Measurements from ENCODE around the gene MED27.

The MED27 gene

DNA sequence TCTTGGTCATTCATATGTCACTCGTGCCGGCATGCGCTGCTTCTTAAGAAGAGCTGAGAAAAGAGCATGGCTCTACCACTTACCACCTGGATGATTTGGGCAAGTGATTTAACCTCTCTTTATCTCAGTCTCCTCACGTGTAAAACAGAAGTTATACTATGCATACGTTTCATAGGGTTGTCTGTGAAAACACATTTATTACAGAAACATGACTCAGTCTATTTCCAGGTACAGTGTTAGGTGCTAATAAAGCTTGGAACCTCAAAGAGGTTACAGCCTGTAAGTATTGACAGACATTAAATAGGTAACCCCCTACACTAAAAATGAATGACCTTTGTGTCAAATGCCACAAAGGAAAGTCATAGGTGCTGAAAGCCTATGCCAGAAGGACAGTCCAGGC lies 43.1 kb downstream of the MED27 start:
- no peaks in the 10 kb centered on the region for H3K9me3 ChIP-seq
- H3K4me1 ChIP-seq = peaks cover 51% of the 10 kb centered on the region
- no peak overlapping the region for H3K27ac ChIP-seq
- no peak overlapping the region for H3K4me3 ChIP-seq
- TF ChIP-seq Cebpa-rat (IDR thresholded peaks at IDR 0.05) = no peak
- H3K4me2 ChIP-seq = no peak overlapping the region
- H3K27me3 ChIP-seq = no peaks in the 10 kb centered on the region
- H4K20me1 ChIP-seq = peaks cover 90% of the 10 kb centered on the region
- H3K36me3 ChIP-seq = peaks cover 3% of the 10 kb centered on the region
- no peak overlapping the region for H3K9ac ChIP-seq

DNA sequence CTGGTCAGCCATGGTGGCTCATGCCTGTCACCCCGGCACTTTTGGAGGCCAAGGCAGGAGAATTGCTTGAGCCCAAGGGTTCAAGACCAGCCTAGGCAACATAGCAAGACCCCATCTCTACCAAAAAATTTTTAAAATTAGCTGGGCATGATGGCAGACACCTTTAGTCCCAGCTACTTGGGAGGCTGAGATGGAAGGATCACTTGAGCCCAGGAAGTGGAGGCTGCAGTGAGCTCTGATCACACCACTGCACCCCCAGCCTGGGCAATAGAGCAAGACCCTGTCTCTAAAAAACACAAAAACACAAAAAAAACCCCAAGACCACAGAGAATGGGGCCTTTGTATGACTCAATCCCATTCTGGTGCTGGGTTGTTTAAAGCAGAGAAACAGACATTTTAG lies 44.0 kb downstream of the MED27 start:
- no peak for TF ChIP-seq Cebpa-rat (IDR thresholded peaks at IDR 0.05)
- H4K20me1 ChIP-seq = peaks cover 90% of the 10 kb centered on the region
- no peak overlapping the region for H3K4me3 ChIP-seq
- H3K9me3 ChIP-seq = no peaks in the 10 kb centered on the region
- no peaks in the 10 kb centered on the region for H3K36me3 ChIP-seq
- H3K4me1 ChIP-seq = peaks cover 49% of the 10 kb centered on the region
- no peak overlapping the region for H3K9ac ChIP-seq
- no peak overlapping the region for H3K27ac ChIP-seq
- H3K4me2 ChIP-seq = no peak overlapping the region
- no peaks in the 10 kb centered on the region for H3K27me3 ChIP-seq

DNA sequence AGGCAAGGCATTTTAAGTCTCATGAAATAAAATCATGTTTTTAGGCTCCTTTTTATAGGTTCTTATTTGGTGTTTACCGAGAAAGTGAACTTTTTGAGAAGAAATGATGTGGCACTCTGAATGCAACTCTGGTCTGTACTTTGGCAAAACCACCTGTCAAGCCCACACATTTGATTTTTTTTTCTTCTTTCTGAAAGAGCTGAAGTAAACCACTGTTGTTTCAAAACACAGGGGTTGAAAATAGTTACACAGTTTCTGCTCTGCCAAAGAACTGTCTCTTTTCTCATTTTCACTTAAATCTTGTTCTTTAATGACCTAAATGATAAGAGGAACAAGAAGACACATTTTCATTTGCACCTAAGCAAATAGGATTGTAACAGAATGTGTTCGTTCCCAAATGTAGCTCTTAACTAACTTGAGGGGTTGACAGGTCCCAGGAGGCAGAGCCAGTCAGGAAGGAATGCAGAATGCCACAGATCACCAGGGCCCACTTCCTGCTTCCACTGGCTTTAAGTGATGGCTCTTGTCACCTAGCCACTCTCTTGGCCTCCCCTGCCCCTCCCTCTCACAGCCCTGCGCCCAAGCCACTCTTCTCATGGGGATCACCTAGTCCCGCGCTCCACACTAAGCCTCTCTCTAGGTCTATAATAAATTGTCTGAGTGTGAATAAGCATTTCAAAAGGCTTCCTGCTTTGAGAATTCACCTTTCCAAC lies 47.3 kb downstream of the MED27 start:
- H4K20me1 ChIP-seq = peaks cover 100% of the 10 kb centered on the region
- H3K4me2 ChIP-seq = peak overlapping the region; percentile 67
- H3K4me3 ChIP-seq = no peak overlapping the region
- no peaks in the 10 kb centered on the region for H3K9me3 ChIP-seq
- no peak for TF ChIP-seq Cebpa-rat (IDR thresholded peaks at IDR 0.05)
- H3K9ac ChIP-seq = no peak overlapping the region
- H3K27me3 ChIP-seq = no peaks in the 10 kb centered on the region
- H3K4me1 ChIP-seq = peaks cover 29% of the 10 kb centered on the region
- no peak overlapping the region for H3K27ac ChIP-seq
- H3K36me3 ChIP-seq = no peaks in the 10 kb centered on the region

DNA sequence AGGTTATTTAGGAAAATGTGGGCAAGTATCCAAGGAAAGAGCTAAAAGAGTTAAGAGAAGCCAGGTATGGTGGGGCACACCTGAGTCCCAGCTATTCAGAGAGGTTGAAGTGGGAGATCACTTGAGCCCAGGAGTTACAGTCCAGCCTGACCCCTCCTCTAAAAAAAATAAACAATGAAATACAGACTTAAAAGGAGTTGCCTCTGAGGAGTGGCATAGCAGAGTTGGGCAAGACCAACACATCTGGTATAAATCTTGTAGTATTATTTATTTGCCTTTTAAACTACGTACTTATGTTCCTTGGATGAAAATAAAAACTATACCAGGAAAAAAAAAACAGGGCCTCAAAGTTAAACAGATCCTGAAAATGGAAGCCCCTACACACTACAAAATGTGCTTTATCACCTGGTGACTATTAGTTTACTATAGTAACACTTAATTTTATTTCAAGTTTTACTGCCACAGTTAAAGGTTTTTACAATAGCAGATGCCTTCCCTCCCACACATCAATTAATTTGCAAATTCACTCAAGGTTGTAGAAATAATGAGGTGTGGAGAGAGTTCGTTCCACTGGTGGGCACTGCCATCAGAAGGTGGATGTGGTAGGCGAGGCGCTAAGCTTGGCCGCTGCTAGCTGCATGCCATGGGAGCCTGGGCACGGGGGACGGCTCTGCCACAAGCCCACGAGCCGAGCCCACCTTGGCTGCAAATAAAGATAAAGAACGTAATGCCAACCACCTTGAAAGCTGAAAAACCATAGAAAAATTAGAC lies 48.0 kb downstream of the MED27 start:
- Histone ChIP-seq H3K9me3 (no peaks in the 10 kb centered on the region), H3K9ac (no peak overlapping the region), H3K4me1 (peaks cover 29% of the 10 kb centered on the region), H3K4me2 (peak overlapping the region; percentile 67), H3K36me3 (no peaks in the 10 kb centered on the region), H4K20me1 (peaks cover 100% of the 10 kb centered on the region), H3K27ac (no peak overlapping the region), H3K4me3 (no peak overlapping the region), H3K27me3 (no peaks in the 10 kb centered on the region)
- no peak for TF ChIP-seq Cebpa-rat (IDR thresholded peaks at IDR 0.05)

DNA sequence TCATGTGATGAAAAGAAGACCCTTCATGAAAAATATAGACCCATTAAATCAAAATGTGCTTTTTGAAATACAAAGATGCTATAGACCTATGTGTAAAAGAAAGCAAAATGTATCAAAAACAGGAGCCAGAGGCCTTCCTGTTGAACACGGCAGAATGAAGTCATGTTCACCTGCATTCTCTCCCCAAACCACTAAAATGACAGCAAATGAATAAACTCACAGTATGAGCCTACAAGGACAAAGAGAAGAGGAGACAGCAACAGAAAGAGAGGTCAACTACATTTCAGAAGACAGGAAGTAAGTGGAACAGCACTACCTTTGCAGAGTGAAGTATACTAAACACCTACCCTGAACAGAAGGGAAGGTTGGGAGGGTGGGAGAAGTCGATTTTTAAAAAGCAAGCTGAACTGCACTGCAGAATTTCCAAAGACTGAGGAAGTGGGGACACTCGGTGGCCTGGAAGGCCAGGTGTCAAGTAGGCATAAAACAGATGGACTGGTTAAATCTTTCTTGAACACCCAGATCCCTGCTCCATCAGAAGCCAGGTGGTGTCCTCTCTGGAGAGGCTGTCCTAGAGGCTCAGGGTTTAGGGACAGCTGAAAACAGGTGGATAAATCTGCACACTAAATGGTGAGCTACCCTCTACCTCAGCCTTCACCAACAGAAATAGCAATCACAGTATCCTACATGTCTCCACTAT lies 48.9 kb downstream of the MED27 start:
- Histone ChIP-seq H3K9ac (no peak overlapping the region), H3K36me3 (0 out of 2 replicates have a peak, but pooled peaks cover 5% of the 10 kb centered on the region), H3K4me1 (peaks cover 29% of the 10 kb centered on the region), H3K27me3 (no peaks in the 10 kb centered on the region), H3K4me3 (no peak overlapping the region), H3K9me3 (no peaks in the 10 kb centered on the region), H3K4me2 (no peak overlapping the region), H4K20me1 (peaks cover 99% of the 10 kb centered on the region), H3K27ac (no peak overlapping the region)
- TF ChIP-seq Cebpa-rat (IDR thresholded peaks at IDR 0.05) = no peak

DNA sequence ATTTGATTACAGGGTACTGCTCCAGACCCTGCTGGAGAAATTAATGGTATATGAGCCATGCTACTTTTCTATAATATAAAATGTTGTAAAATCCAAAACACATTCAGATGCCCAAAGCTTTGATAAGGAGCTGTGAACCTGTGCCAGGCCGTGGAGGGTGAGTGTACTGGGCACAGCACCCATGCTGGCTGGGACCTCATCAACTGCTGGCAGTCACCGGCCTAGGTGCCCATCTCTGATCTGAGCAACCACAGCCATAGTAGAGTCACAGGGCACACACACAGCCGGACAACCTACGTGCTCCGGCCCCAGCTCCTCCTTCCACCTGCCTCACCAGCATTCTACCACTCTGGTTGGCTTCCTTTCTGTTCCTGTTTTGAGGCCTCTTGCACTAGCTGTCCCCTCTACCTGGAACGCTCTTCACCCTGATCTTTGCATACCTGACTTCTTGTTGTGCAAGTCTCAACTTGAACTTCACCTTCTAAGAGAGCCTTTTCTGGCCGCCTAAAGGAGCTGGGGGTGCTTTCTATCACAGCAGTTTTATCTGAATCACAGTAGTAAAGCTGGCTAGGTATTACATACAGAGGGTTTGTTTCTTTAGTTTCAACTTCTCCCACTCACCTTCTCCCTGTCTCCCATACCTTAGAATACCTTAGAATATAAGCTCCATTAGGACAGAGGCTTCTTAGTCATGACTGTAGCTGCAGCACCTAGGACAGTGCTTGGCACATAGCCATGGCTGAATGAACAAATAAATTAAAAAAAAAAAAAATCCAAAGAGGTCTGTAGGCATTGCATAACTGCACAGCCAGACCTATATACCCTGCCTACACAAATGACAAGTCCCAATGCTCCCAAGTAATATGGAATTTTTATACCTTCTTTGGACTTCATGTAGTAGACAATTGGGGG lies 51.7 kb downstream of the MED27 start:
- Histone ChIP-seq H3K9me3 (peaks cover 11% of the 10 kb centered on the region), H3K9ac (no peak overlapping the region), H3K4me2 (no peak overlapping the region), H3K4me3 (no peak overlapping the region), H3K4me1 (peaks cover 21% of the 10 kb centered on the region), H3K27ac (no peak overlapping the region), H3K27me3 (no peaks in the 10 kb centered on the region), H3K36me3 (0 out of 2 replicates have a peak, but pooled peaks cover 5% of the 10 kb centered on the region), H4K20me1 (peaks cover 74% of the 10 kb centered on the region)
- TF ChIP-seq Cebpa-rat (IDR thresholded peaks at IDR 0.05) = no peak

DNA sequence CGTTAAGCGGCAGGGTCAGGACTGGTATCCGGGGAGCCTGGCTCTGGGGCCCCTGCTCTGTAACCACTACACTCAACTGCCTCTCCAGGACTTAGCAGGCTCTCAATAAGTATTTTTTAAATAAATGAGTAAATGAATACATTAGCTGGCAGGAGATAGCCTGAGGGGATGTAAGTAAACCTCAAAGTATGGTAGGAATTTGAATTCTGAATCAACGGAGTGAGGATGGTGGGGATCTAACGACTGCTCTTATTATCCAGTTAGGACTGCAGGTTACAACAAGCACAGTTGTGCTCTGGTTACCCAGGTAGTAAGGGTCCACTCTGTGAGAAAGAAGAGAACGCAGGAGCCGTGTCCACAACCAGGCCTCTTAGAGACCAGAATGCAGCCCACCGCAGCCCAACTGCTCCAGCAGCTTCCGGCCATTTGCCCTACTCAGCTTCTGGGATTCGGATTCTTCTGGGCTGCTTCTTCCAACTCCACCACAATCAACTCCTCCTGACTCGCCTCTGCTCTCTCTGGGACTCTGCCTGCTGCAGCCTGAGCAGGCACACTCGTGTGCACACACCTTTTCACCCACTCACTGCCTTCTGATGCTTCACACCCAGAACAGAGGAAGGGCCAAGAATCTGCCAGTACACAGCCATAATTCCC lies 52.6 kb downstream of the MED27 start:
- Histone ChIP-seq H3K9me3 (peaks cover 18% of the 10 kb centered on the region), H3K4me3 (no peak overlapping the region), H3K36me3 (0 out of 2 replicates have a peak, but pooled peaks cover 5% of the 10 kb centered on the region), H3K4me2 (no peak overlapping the region), H3K27ac (no peak overlapping the region), H4K20me1 (peaks cover 66% of the 10 kb centered on the region), H3K4me1 (peaks cover 12% of the 10 kb centered on the region), H3K9ac (no peak overlapping the region), H3K27me3 (no peaks in the 10 kb centered on the region)
- no peak for TF ChIP-seq Cebpa-rat (IDR thresholded peaks at IDR 0.05)

DNA sequence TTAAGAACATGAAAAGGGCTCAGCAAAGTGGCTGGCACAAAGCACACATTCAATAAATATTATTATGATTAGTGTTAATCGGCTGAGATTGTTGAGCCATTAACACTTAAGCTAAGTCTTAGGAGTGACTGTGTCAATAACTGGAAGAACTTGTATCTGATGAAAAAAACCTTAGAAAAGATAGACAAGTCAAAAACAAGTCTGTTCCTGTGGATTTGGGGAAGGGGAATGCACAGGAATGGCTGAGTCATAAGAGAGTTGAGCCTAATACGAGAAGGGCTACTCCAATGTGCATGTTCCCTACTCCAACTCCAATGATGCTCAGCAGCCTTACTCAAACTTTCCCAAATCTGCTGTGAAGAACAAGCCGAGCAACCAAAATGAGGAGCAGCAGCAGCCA lies 53.9 kb downstream of the MED27 start:
- Histone ChIP-seq H3K9me3 (peaks cover 18% of the 10 kb centered on the region), H3K4me2 (no peak overlapping the region), H4K20me1 (peaks cover 66% of the 10 kb centered on the region), H3K36me3 (0 out of 2 replicates have a peak, but pooled peaks cover 5% of the 10 kb centered on the region), H3K4me3 (no peak overlapping the region), H3K4me1 (no peaks in the 10 kb centered on the region), H3K9ac (no peak overlapping the region), H3K27ac (no peak overlapping the region), H3K27me3 (no peaks in the 10 kb centered on the region)
- no peak for TF ChIP-seq Cebpa-rat (IDR thresholded peaks at IDR 0.05)

DNA sequence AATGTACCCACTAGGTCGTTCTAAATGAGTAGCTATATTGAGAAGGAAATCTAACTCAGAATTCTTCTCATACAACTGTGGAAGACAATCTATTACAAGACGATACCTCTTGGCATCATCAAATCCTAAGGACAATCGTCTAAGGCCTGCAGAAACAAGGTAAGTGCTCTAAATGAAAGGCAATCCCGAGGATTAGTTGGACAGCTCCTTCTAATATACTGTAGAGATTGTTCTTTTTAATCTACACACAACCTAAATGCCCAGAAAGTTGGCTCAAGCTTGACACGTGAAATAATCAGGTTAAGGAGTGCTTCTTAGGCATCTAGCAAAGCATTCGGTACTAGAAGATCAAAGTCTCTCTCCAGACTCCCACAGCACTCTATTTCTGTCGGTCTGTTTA lies 55.1 kb downstream of the MED27 start:
- no peaks in the 10 kb centered on the region for H3K4me1 ChIP-seq
- no peak overlapping the region for H3K4me2 ChIP-seq
- no peak overlapping the region for H3K4me3 ChIP-seq
- no peak overlapping the region for H3K27ac ChIP-seq
- H4K20me1 ChIP-seq = peaks cover 64% of the 10 kb centered on the region
- no peak overlapping the region for H3K9ac ChIP-seq
- no peak for TF ChIP-seq Cebpa-rat (IDR thresholded peaks at IDR 0.05)
- 0 out of 2 replicates have a peak, but pooled peaks cover 5% of the 10 kb centered on the region for H3K36me3 ChIP-seq
- H3K9me3 ChIP-seq = peaks cover 18% of the 10 kb centered on the region
- H3K27me3 ChIP-seq = no peaks in the 10 kb centered on the region

Measured in BLaER1 (cell line).